Bronchial epithelial cell (primary cell): ENCODE measurements around the gene RNF166. TPM values are rescaled to one million over a fixed set of nuclear protein-coding genes. Genes with fewer than 3 reads are reported as not detected.

Experiments used
- DNase-seq: peaks from one replicate; pipeline ENCODE4 v3.0.0-alpha.2; 2010; ENCODE audit warnings: low read depth
- FAIRE-seq: peaks from 2 replicates; lab custom pipeline; 2011; peaks lifted over from hg19 to GRCh38; lab: Jason Lieb, UNC
- H3K27me3 ChIP-seq: 2 replicates; pipeline ENCODE4 v1.5.1; 2011; ENCODE audit warnings: low read length; ENCODE audit not compliant: control insufficient read depth, insufficient read depth
- H3K36me3 ChIP-seq: 2 replicates; pipeline ENCODE4 v1.5.1; 2011; ENCODE audit warnings: low read length; ENCODE audit not compliant: control insufficient read depth, insufficient read depth
- H3K4me3 ChIP-seq: 2 replicates; pipeline ENCODE4 v1.5.1; 2011; ENCODE audit warnings: mild to moderate bottlenecking, low read depth, low read length, control low read depth
- total RNA-seq: library from RNA; depleted of rRNA; stranded (reverse); fragments of >200 nt; gene quantifications from 2 replicates; pipeline ENCODE4 v1.2.1, GENCODE V29; 2014
- TF ChIP-seq, protein P1 (sequence below): IDR thresholded peaks from 2 replicates; pipeline ENCODE4 v1.5.1; 2011; ENCODE audit warnings: mild to moderate bottlenecking, moderate library complexity, low read length, control low read depth, inconsistent platforms; ENCODE audit not compliant: insufficient read depth, severe bottlenecking

The RNF166 gene
- total RNA-seq, 1 donor from 2014 or later, result 9.7 TPM

DNA sequence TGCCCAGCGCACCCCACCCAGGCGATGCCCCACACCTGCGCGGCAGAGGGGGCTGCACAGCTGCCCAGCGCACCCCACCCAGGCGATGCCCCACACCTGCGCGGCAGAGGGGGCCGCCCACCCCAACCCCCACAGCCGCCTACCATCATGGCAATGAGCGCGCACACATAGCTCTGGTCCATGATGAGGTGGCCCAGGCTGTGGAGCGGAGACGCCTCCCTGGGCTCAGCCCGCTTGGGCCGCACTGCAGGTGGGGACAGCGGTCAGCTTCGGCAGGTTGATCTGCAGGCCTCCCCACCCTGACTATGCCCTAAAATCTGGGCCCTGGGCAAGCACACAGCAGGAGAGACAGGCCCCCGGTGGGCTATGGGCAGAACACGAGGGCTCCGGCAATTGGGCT lies 30.3 kb upstream of the RNF166 start:
- no peaks in the 10 kb centered on the region for H3K27me3 ChIP-seq
- no peak for FAIRE-seq
- no peak for DNase-seq
- peaks cover 47% of the 10 kb centered on the region for H3K36me3 ChIP-seq
- H3K4me3 ChIP-seq, result no peak overlapping the region
- TF ChIP-seq, protein P1, sequence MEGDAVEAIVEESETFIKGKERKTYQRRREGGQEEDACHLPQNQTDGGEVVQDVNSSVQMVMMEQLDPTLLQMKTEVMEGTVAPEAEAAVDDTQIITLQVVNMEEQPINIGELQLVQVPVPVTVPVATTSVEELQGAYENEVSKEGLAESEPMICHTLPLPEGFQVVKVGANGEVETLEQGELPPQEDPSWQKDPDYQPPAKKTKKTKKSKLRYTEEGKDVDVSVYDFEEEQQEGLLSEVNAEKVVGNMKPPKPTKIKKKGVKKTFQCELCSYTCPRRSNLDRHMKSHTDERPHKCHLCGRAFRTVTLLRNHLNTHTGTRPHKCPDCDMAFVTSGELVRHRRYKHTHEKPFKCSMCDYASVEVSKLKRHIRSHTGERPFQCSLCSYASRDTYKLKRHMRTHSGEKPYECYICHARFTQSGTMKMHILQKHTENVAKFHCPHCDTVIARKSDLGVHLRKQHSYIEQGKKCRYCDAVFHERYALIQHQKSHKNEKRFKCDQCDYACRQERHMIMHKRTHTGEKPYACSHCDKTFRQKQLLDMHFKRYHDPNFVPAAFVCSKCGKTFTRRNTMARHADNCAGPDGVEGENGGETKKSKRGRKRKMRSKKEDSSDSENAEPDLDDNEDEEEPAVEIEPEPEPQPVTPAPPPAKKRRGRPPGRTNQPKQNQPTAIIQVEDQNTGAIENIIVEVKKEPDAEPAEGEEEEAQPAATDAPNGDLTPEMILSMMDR, result no peak

DNA sequence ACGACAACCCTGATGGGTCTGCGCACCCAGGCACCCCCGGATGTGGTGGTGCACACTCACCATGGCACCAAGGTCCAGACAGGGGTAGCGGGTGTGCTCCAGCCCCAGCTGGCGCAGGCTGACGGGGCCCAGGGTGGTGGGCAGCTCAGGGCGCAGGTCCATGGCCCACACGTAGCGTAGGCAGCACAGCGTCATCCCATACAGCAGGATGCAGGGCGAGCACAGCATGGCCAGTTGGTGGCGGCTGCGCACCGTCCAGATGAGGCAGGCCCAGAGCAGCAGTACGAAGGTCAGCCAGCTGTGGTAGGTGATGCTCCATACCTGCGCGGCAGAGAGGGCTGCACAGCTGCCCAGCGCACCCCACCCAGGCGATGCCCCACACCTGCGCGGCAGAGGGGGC lies 29.9 kb upstream of the RNF166 start:
- FAIRE-seq (no peak), DNase-seq (no peak)
- TF ChIP-seq, protein P1, result no peak
- Histone ChIP-seq H3K4me3 (no peak overlapping the region), H3K27me3 (no peaks in the 10 kb centered on the region), H3K36me3 (peaks cover 48% of the 10 kb centered on the region)

DNA sequence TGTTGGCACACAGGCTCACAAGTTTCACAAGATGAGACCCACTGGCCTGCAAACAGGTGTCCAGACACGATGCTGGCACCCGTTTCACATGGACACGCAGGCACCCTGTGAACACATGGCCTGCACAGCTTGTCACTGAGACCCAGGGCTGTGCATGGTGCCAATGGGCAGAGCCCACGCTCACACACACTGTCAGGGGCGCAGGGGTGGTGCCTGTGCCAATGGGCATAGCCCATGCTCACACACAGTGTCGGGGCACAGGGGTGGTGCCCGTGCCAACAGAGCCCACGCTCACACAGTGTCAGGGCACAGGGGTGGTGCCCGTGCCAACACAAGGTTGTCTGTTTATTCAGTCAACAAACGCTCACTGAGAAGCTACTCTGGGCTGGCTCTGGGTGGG lies 29.4 kb upstream of the RNF166 start:
- FAIRE-seq (no peak), DNase-seq (no peak)
- TF ChIP-seq, protein P1, result no peak
- H3K36me3 ChIP-seq, result peaks cover 50% of the 10 kb centered on the region
- no peaks in the 10 kb centered on the region for H3K27me3 ChIP-seq
- H3K4me3 ChIP-seq, result no peak overlapping the region

DNA sequence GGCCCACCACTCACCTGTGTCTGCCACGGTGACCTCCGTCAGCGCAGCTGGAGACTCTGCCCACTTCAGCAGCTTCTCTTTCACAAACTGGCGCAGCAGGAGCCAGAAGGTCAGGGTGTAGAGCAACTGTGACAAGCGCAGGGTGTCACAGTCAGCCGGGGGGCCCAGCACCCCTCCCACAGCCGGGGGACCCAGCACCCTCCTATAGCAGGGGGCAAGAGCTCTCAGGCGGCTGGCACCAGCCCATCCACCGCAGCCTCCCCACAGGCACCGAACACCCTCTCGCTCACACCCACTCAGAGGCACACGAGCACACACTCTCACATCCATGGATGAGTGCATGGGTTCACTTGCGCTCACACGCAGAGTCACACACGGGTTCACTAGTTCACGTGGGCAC lies 28.9 kb upstream of the RNF166 start:
- DNase-seq, result no peak
- TF ChIP-seq, protein P1, result no peak
- no peaks in the 10 kb centered on the region for H3K27me3 ChIP-seq
- no peak overlapping the region for H3K4me3 ChIP-seq
- H3K36me3 ChIP-seq, result peaks cover 46% of the 10 kb centered on the region
- FAIRE-seq, result no peak

DNA sequence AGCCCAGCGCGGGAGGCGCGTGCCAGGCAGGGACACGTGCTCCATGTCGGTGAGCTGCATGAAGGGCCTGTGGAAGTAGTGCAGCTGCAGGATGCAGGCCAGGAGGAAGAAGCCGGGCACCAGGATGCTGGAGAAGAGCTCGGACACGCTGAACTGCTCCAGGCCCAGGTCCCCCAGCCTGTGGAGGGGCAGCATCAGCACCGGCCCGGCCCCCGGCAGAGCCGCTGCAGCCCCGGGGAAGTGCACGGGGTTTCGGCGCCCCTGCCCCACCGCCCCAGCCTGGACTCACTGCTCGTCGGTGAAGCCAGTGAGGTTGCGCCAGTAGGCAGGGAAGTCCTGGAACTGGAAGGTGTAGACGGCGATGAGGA lies 28.1 kb upstream of the RNF166 start:
- Histone ChIP-seq H3K27me3 (no peaks in the 10 kb centered on the region), H3K36me3 (peaks cover 47% of the 10 kb centered on the region), H3K4me3 (no peak overlapping the region)
- TF ChIP-seq, protein P1, result no peak
- DNase-seq, result no peak
- no peak for FAIRE-seq

DNA sequence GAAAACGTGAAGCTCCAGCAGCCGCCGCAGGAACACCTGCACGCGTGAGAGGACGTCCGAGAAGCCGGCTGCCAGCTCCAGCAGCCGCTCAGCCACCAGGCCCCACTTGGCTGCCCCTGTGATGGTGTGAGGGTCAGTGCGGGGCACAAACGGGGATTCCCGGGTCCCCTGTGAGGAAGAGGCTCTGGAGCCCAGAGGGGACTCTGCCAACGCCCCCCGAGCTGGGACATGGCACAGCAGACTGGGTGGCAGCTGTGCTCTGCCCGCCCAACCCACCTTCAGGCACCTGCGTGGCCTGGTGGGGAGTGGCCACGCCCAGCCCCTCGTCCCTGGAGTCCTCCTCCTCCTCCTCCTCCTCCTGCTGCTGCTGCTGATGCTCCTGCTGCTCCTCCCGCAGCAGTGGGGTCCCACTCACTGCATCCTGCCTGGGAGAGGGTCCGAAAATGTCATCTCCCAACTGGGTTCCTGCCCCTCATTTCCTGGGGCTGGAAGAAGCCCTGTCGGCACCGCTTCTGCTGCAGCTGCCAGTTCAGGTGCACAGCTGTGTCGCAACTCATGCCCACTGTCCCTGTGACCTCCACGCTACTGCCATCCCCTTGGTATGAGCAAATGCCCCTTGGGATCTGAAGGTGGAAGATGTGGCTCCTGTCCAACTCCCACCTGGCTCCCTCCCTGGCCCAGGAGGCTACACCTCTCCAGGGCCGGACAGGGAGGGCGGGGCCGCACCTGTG lies 27.6 kb upstream of the RNF166 start:
- no peak for FAIRE-seq
- H3K4me3 ChIP-seq, result no peak overlapping the region
- TF ChIP-seq, protein P1, result no peak
- DNase-seq, result no peak
- peaks cover 47% of the 10 kb centered on the region for H3K36me3 ChIP-seq
- H3K27me3 ChIP-seq, result no peaks in the 10 kb centered on the region
